ENCODE measurements around the gene EIF2B5.

DNA sequence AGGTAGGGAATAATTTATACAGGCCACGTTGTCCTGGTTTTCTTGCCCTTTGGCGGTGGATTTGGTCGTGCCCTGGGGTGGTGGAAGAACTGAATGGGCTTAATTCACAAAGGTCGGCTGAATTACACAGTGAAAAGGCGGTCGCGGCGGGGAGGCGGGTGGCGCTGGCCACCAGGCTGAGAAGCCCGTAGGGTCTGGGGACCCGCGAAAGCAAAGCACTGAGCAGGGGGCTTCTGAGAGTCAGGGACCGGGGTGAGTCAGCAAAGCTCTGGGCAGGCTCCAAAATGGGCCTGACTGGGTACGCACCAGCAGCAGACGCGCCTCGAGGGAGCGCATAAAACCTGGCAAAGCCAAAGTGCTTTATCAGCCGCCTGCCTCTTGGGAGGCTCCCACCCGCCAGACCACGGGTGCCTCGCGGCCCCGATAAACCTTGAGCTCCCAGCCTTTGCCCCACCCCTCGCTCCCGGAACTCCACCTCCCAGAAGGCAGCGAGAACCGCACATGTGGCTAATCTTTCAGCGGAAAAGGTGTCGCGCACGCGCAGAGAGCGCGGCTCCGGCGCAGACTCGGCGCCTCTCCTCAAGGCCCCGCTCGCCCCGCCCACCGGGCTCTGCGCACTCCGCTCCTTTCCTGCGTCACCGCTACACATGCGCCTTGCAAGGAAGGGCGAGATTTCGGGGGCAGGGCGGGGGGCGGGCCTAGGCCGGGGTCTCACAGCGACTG lies 50.5 kb downstream of the EIF2B5 start:
- TF ChIP-seq, protein P1, sequence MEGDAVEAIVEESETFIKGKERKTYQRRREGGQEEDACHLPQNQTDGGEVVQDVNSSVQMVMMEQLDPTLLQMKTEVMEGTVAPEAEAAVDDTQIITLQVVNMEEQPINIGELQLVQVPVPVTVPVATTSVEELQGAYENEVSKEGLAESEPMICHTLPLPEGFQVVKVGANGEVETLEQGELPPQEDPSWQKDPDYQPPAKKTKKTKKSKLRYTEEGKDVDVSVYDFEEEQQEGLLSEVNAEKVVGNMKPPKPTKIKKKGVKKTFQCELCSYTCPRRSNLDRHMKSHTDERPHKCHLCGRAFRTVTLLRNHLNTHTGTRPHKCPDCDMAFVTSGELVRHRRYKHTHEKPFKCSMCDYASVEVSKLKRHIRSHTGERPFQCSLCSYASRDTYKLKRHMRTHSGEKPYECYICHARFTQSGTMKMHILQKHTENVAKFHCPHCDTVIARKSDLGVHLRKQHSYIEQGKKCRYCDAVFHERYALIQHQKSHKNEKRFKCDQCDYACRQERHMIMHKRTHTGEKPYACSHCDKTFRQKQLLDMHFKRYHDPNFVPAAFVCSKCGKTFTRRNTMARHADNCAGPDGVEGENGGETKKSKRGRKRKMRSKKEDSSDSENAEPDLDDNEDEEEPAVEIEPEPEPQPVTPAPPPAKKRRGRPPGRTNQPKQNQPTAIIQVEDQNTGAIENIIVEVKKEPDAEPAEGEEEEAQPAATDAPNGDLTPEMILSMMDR (IDR thresholded peaks at IDR 0.05; ENCODE audit: poor library complexity): no peak
- no peak for TF ChIP-seq EZH2 (IDR thresholded peaks at IDR 0.05; ENCODE audit: borderline replicate concordance)
- no peak for TF ChIP-seq EZH2phosphoT487 (IDR thresholded peaks at IDR 0.05; ENCODE audit: low read depth, severe bottlenecking, unreplicated experiment)

Measured in hepatocyte (in vitro differentiated cells).